ENCODE data around the gene DOCK8. TPM values are rescaled to one million over a fixed set of nuclear protein-coding genes. Genes with fewer than 3 reads are reported as not detected.

The DOCK8 gene
- total and polyA plus RNA-seq, 2 of the 13 experiments (the other 11 are each of a cell fraction or from before 2014, with no cell fraction given): 0.28 to 0.38 TPM

GRCh38 chr9:488448-488847, 273.8 kb downstream of the DOCK8 start (continued):
- no peak for TF ChIP-seq CAMTA2 (CRISPR knock-in tag; IDR thresholded peaks at IDR 0.05; ENCODE audit: borderline replicate concordance)

GRCh38 chr9:489198-490197, 274.8 kb downstream of the DOCK8 start:
- peaks cover 0 to 8% of the 10 kb centered on the region in 2 experiments; a peak in 1 of 5 replicates for H3K27me3 ChIP-seq (ENCODE audit: control insufficient read depth in 1 of 2, insufficient read depth in 2 of 2, low read length in 2 of 2)
- no peak for FAIRE-seq
- H3K79me2 ChIP-seq (ENCODE audit: insufficient read depth, low read length): no peaks in the 10 kb centered on the region
- no peaks in the 10 kb centered on the region for H3K9me3 ChIP-seq (ENCODE audit: low read length)
- WGBS (ENCODE audit: low lambda C conversion rate): 1% methylated on average over 7 of the region's 7 CpGs
- intact Hi-C loops (cut with micrococcal nuclease; ENCODE audit: unreplicated experiment) (no loop called here), in situ Hi-C loops (cut with HindIII; ENCODE audit: extremely low pct_ligation_motif_present, low pct_unique_long_range_greater_than_20kb) (no loop called here)
- H3K4me2 ChIP-seq (ENCODE audit: low read depth, low read length): peak overlapping the region; percentile 32; the same call in 1 of the 2 replicates
- no peak overlapping the region for H2AFZ ChIP-seq (ENCODE audit: low read length)
- BruUV-seq (replicated peaks): no TSS peak
- H3K36me3 ChIP-seq (replicated peaks in 1 of 2; ENCODE audit: control insufficient read depth in 1 of 2, insufficient read depth in 2 of 2, low read length in 2 of 2): no peaks in the 10 kb centered on the region
- no peaks in the 10 kb centered on the region; the same call in 1 of the 2 replicates for H4K20me1 ChIP-seq (ENCODE audit: insufficient read depth, low read length)
- peak; percentile 91 for ATAC-seq
- H3K4me3 ChIP-seq (replicated peaks in 1 of 3; ENCODE audit: insufficient read depth in 1 of 3, low read depth in 2 of 3, low read length in 3 of 3): no peak overlapping the region; a peak in 1 of 6 replicates
- no peak overlapping the region for H3K9ac ChIP-seq (ENCODE audit: insufficient read depth, low read depth, low read length)
- no peak overlapping the region for H3K27ac ChIP-seq (ENCODE audit: extremely low read length, insufficient read depth, low read length)
- CTCF ChIA-PET (ENCODE audit: low intra/inter-chr PET ratio, low total read pairs): no interaction called here
- H3K4me1 ChIP-seq (ENCODE audit: insufficient read depth, low read length): peaks cover 32% of the 10 kb centered on the region
- DNase-seq (ENCODE audit: low spot score): peak; percentile 80
- POLR2A ChIA-PET: no interaction called here
- TF ChIP-seq AHR (CRISPR knock-in tag; IDR thresholded peaks at IDR 0.05) (no peak), ZNF451 (CRISPR knock-in tag; IDR thresholded peaks at IDR 0.05) (no peak), ZNF331 (CRISPR knock-in tag; IDR thresholded peaks at IDR 0.05) (no peak), RERE (CRISPR knock-in tag; IDR thresholded peaks at IDR 0.05; ENCODE audit: low read depth) (peak; percentile 78), NR2F6 (IDR thresholded peaks at IDR 0.05) (peak; percentile 77), NR2F6 (CRISPR knock-in tag; IDR thresholded peaks at IDR 0.05) (peak; percentile 32; the same call in 1 of the 2 replicates), EZH2 (conservative IDR thresholded peaks at IDR 0.05; ENCODE audit: low read depth, low read length) (no peak), IRF2 (CRISPR knock-in tag; IDR thresholded peaks at IDR 0.05) (no peak), KDM3A (CRISPR knock-in tag; IDR thresholded peaks at IDR 0.05; ENCODE audit: low read depth) (no peak), BORCS8-MEF2B (CRISPR knock-in tag; IDR thresholded peaks at IDR 0.05) (no peak), HNF1B (CRISPR knock-in tag; IDR thresholded peaks at IDR 0.05) (no peak), SOX6 (IDR thresholded peaks at IDR 0.05) (no peak), SOX6 (CRISPR knock-in tag; IDR thresholded peaks at IDR 0.05) (peak; percentile 67; the same call in 1 of the 2 replicates)
